Vagina (tissue), 2 donors: Measurements from ENCODE around the gene ADD3. TPM values are rescaled to one million over a fixed set of nuclear protein-coding genes. Genes with fewer than 3 reads are reported as not detected.

Experiments
- DNase-seq, 2 donors: peaks; one replicate each; pipeline ENCODE4 v3.0.0-alpha.2; 2017; ENCODE audit errors: extremely low spot score in 2 of 2
- H3K27ac ChIP-seq: fragments of 200-600 bp; sonication (generic); one replicate; pipeline ENCODE4 v1.5.1; 2019
- H3K27me3 ChIP-seq: fragments of 200-600 bp; sonication (generic); one replicate; pipeline ENCODE4 v1.5.1; 2019
- H3K36me3 ChIP-seq, 2 donors: fragments of 200-600 bp; sonication (generic); one replicate each; pipeline ENCODE4 v1.5.1; 2017 to 2019
- H3K4me1 ChIP-seq: fragments of 200-600 bp; sonication (generic); one replicate; pipeline ENCODE4 v1.5.1; 2019
- H3K4me3 ChIP-seq, 2 donors: fragments of 200-600 bp; sonication (generic); 1 replicate in 1 of 2; 2 replicates in 1 of 2; pipeline ENCODE4 v1.5.1; 2016 to 2019
- H3K9me3 ChIP-seq: fragments of 200-600 bp; sonication (generic); one replicate; pipeline ENCODE4 v1.5.1; 2019
- CTCF ChIP-seq, 3 experiments: fragments of 450-650 bp in 2 of 3; fragments of 200-600 bp in 1 of 3; sonication (generic) in 1 of 3; IDR thresholded peaks; one replicate each; pipeline ENCODE4 v1.5.1; 2017 to 2019; ENCODE audit warnings: antibody characterized with exemption in 3 of 3, mild to moderate bottlenecking in 2 of 3, moderate library complexity in 2 of 3
- POLR2A ChIP-seq, 2 donors: fragments of 450-650 bp; IDR thresholded peaks; one replicate each; pipeline ENCODE4 v1.6.1; 2017; ENCODE audit warnings: antibody characterized with exemption in 2 of 2, mild to moderate bottlenecking in 2 of 2, moderate library complexity in 2 of 2
- POLR2AphosphoS5 ChIP-seq, 2 donors: sonication (generic); formaldehyde crosslinking; IDR thresholded peaks; one replicate each; pipeline ENCODE4 v1.9.0; 2017; ENCODE audit warnings: antibody characterized with exemption in 2 of 2, mild to moderate bottlenecking in 2 of 2, low read depth in 1 of 2; ENCODE audit not compliant: insufficient read depth in 1 of 2
- intact Hi-C: fragments of 100-400 bp; cut with DNase I; formaldehyde crosslinking; loops from one replicate; pipeline ENCODE4 v1.15.1; 2023
- total RNA-seq: library from RNA; depleted of rRNA; stranded (reverse); fragments of >200 nt; gene quantifications from one replicate; pipeline ENCODE4 v1.2.3, GENCODE V29; 2016

The ADD3 gene
- total RNA-seq, 1 donor from 2014 or later, result 114 TPM

- intact Hi-C loops, result no loop called here
- DNase-seq, result no peak
These were observed 34.4 kb upstream of the ADD3 start for GRCh38 chr10:109973326-109973829.

GRCh38 chr10:109974504-109975191 lies 33.1 kb upstream of the ADD3 start:
- TF ChIP-seq POLR2AphosphoS5 (IDR thresholded peaks at IDR 0.05; ENCODE audit: insufficient read depth in 1 of 2, low read depth in 1 of 2) (no peak), CTCF (IDR thresholded peaks at IDR 0.05) (no peak)
- H3K4me1 ChIP-seq, result no peaks in the 10 kb centered on the region
- H3K27ac ChIP-seq, result no peak overlapping the region
- intact Hi-C loops, result no loop called here
- H3K36me3 ChIP-seq, result no peaks in the 10 kb centered on the region
- no peak for DNase-seq
- H3K9me3 ChIP-seq, result no peaks in the 10 kb centered on the region
- no peaks in the 10 kb centered on the region for H3K27me3 ChIP-seq
- no peak overlapping the region for H3K4me3 ChIP-seq

More at GRCh38 chr10:109973326-109973829, 34.4 kb upstream of the ADD3 start:
- Histone ChIP-seq H3K27me3 (no peaks in the 10 kb centered on the region), H3K9me3 (no peaks in the 10 kb centered on the region), H3K27ac (no peak overlapping the region), H3K36me3 (no peaks in the 10 kb centered on the region), H3K4me1 (no peaks in the 10 kb centered on the region), H3K4me3 (no peak overlapping the region)
- TF ChIP-seq POLR2AphosphoS5 (IDR thresholded peaks at IDR 0.05; ENCODE audit: insufficient read depth in 1 of 2, low read depth in 1 of 2), result no peak

GRCh38 chr10:109975244-109976190 lies 32.3 kb upstream of the ADD3 start:
- no peaks in the 10 kb centered on the region for H3K9me3 ChIP-seq
- H3K27me3 ChIP-seq, result no peaks in the 10 kb centered on the region
- no peaks in the 10 kb centered on the region for H3K36me3 ChIP-seq
- H3K4me3 ChIP-seq, result no peak overlapping the region
- no peaks in the 10 kb centered on the region for H3K4me1 ChIP-seq
- no peak overlapping the region for H3K27ac ChIP-seq
- DNase-seq, result no peak
- TF ChIP-seq POLR2AphosphoS5 (IDR thresholded peaks at IDR 0.05; ENCODE audit: insufficient read depth in 1 of 2, low read depth in 1 of 2) (no peak), CTCF (IDR thresholded peaks at IDR 0.05) (no peak), POLR2A (IDR thresholded peaks at IDR 0.05) (no peak)
- intact Hi-C loops, result no loop called here

GRCh38 chr10:109976681-109977080 lies 31.1 kb upstream of the ADD3 start:
- Histone ChIP-seq H3K27ac (no peak overlapping the region), H3K9me3 (no peaks in the 10 kb centered on the region), H3K4me1 (no peaks in the 10 kb centered on the region), H3K36me3 (no peaks in the 10 kb centered on the region), H3K4me3 (no peak overlapping the region), H3K27me3 (no peaks in the 10 kb centered on the region)
- TF ChIP-seq POLR2A (IDR thresholded peaks at IDR 0.05) (no peak), CTCF (IDR thresholded peaks at IDR 0.05) (no peak), POLR2AphosphoS5 (IDR thresholded peaks at IDR 0.05; ENCODE audit: insufficient read depth in 1 of 2, low read depth in 1 of 2) (no peak)
- DNase-seq, result no peak
- intact Hi-C loops, result no loop called here

GRCh38 chr10:109977382-109977806 lies 30.4 kb upstream of the ADD3 start:
- H3K27ac ChIP-seq, result peak overlapping the region; percentile 28
- no peak for DNase-seq

More at GRCh38 chr10:109977382-109977806, 30.4 kb upstream of the ADD3 start:
- Histone ChIP-seq H3K27me3 (no peaks in the 10 kb centered on the region), H3K36me3 (no peaks in the 10 kb centered on the region), H3K4me1 (no peaks in the 10 kb centered on the region), H3K9me3 (no peaks in the 10 kb centered on the region), H3K4me3 (no peak overlapping the region)
- no peak for TF ChIP-seq POLR2A (IDR thresholded peaks at IDR 0.05)
- TF ChIP-seq CTCF (IDR thresholded peaks at IDR 0.05), result no peak
- no peak for TF ChIP-seq POLR2AphosphoS5 (IDR thresholded peaks at IDR 0.05; ENCODE audit: insufficient read depth in 1 of 2, low read depth in 1 of 2)
- intact Hi-C loops, result no loop called here
